KOPT-K1 (cell line): ENCODE data around the gene SKI.

Experiments used
- H3K27ac ChIP-seq: fragments of 200-600 bp; sonication (generic); 2 replicates; pipeline ENCODE4 v1.5.1; 2016; ENCODE audit warnings: antibody characterized with exemption, mild to moderate bottlenecking, low read depth, low read length; ENCODE audit not compliant: poor library complexity, severe bottlenecking
- H3K36me3 ChIP-seq: fragments of 200-600 bp; sonication (generic); 2 replicates; pipeline ENCODE4 v1.5.1; 2017; ENCODE audit warnings: antibody characterized with exemption, mild to moderate bottlenecking, low read length, moderate library complexity; ENCODE audit not compliant: insufficient read depth
- H3K9me3 ChIP-seq: fragments of 200-600 bp; sonication (generic); 2 replicates; pipeline ENCODE4 v1.5.1; 2017; ENCODE audit warnings: antibody characterized with exemption, low read length, mild to moderate bottlenecking; ENCODE audit not compliant: insufficient read depth, poor library complexity, severe bottlenecking

The SKI gene

GRCh38 chr1:2274929-2275475 is 46.9 kb downstream of the SKI start:
- Histone ChIP-seq H3K27ac (no peak overlapping the region), H3K9me3 (peaks cover 7% of the 10 kb centered on the region), H3K36me3 (no peaks in the 10 kb centered on the region)

GRCh38 chr1:2275796-2276536 is 47.8 kb downstream of the SKI start:
- peaks cover 7% of the 10 kb centered on the region for H3K9me3 ChIP-seq
- no peaks in the 10 kb centered on the region for H3K36me3 ChIP-seq
- peak overlapping the region; percentile 41 for H3K27ac ChIP-seq

GRCh38 chr1:2276803-2277580 is 48.9 kb downstream of the SKI start:
- peak overlapping the region; percentile 41 for H3K27ac ChIP-seq
- peaks cover 7% of the 10 kb centered on the region for H3K9me3 ChIP-seq
- no peaks in the 10 kb centered on the region for H3K36me3 ChIP-seq

- no peak overlapping the region for H3K27ac ChIP-seq
- peaks cover 7% of the 10 kb centered on the region for H3K9me3 ChIP-seq
- no peaks in the 10 kb centered on the region for H3K36me3 ChIP-seq
Observed at GRCh38 chr1:2277741-2278488, 49.8 kb downstream of the SKI start.

GRCh38 chr1:2278591-2279209 is 50.6 kb downstream of the SKI start:
- H3K9me3 ChIP-seq, result peaks cover 7% of the 10 kb centered on the region
- H3K36me3 ChIP-seq, result no peaks in the 10 kb centered on the region
- H3K27ac ChIP-seq, result no peak overlapping the region

- H3K36me3 ChIP-seq, result no peaks in the 10 kb centered on the region
- no peak overlapping the region for H3K27ac ChIP-seq
- peaks cover 7% of the 10 kb centered on the region for H3K9me3 ChIP-seq
Observed at GRCh38 chr1:2279210-2279639, 51.1 kb downstream of the SKI start.

GRCh38 chr1:2279817-2280216 is 51.7 kb downstream of the SKI start:
- Histone ChIP-seq H3K27ac (no peak overlapping the region), H3K9me3 (peaks cover 7% of the 10 kb centered on the region), H3K36me3 (no peaks in the 10 kb centered on the region)

GRCh38 chr1:2282556-2283270 is 54.6 kb downstream of the SKI start:
- Histone ChIP-seq H3K9me3 (peaks cover 3% of the 10 kb centered on the region), H3K36me3 (no peaks in the 10 kb centered on the region), H3K27ac (no peak overlapping the region)

GRCh38 chr1:2283371-2283990 is 55.4 kb downstream of the SKI start:
- Histone ChIP-seq H3K9me3 (no peaks in the 10 kb centered on the region), H3K36me3 (no peaks in the 10 kb centered on the region), H3K27ac (no peak overlapping the region)

- Histone ChIP-seq H3K36me3 (no peaks in the 10 kb centered on the region), H3K9me3 (no peaks in the 10 kb centered on the region), H3K27ac (no peak overlapping the region)
Observed at GRCh38 chr1:2283991-2284895, 56.1 kb downstream of the SKI start.

GRCh38 chr1:2284932-2285331 is 56.8 kb downstream of the SKI start:
- Histone ChIP-seq H3K36me3 (no peaks in the 10 kb centered on the region), H3K27ac (no peak overlapping the region), H3K9me3 (no peaks in the 10 kb centered on the region)

- Histone ChIP-seq H3K9me3 (no peaks in the 10 kb centered on the region), H3K36me3 (no peaks in the 10 kb centered on the region), H3K27ac (no peak overlapping the region)
Observed at GRCh38 chr1:2286923-2287322, 58.8 kb downstream of the SKI start.

GRCh38 chr1:2287649-2288048 is 59.5 kb downstream of the SKI start:
- H3K27ac ChIP-seq, result no peak overlapping the region
- no peaks in the 10 kb centered on the region for H3K36me3 ChIP-seq
- H3K9me3 ChIP-seq, result no peaks in the 10 kb centered on the region
